BJ (cell line): ENCODE data around the gene PTPA. TPM values are rescaled to one million over a fixed set of nuclear protein-coding genes. Genes with fewer than 3 reads are reported as not detected.

Experiments used
- CTCF ChIA-PET: fragments of 350-600 bp; formaldehyde crosslinking; extraction: SDS; loops from one replicate; lab custom pipeline; 2021; ENCODE audit warnings: antibody characterized with exemption, inconsistent platforms; lab: Yijun Ruan, JAX
- POLR2A ChIA-PET: fragments of 300-600 bp; sonication (Branson Sonifier 250); formaldehyde crosslinking; extraction: SDS; loops from one replicate; lab custom pipeline; 2021; ENCODE audit warnings: antibody characterized with exemption; lab: Charles Lee
- DNase-seq: peaks from one replicate; pipeline ENCODE4 v3.0.0-alpha.2; 2011; ENCODE audit warnings: low read depth
- H3K27me3 ChIP-seq: 2 replicates; pipeline ENCODE4 v1.6.0; 2011; ENCODE audit warnings: low read length; ENCODE audit not compliant: control insufficient read depth, insufficient read depth
- H3K36me3 ChIP-seq: 2 replicates; pipeline ENCODE4 v1.5.1; 2011; ENCODE audit warnings: low read length; ENCODE audit not compliant: control insufficient read depth, insufficient read depth
- H3K4me3 ChIP-seq: 2 replicates; pipeline ENCODE4 v1.5.1; 2011; ENCODE audit warnings: low read depth, mild to moderate bottlenecking, control low read depth, low read length
- CTCF ChIP-seq: IDR thresholded peaks from 2 replicates; pipeline ENCODE4 v1.5.1; 2011; ENCODE audit warnings: low read depth, mild to moderate bottlenecking, control low read depth, inconsistent platforms, low read length, moderate library complexity; ENCODE audit not compliant: insufficient read depth
- polyA plus RNA-seq: library from polyadenylated mRNA; depleted of rRNA; stranded (reverse); fragments of >200 nt; gene quantifications from 2 replicates; pipeline ENCODE4 v1.2.3, GENCODE V29; 2011

PTPA gene
- polyA plus RNA-seq, 1 experiment, result 251 TPM

- no peak for TF ChIP-seq CTCF
- POLR2A ChIA-PET, result no interaction called here
- peaks cover 21% of the 10 kb centered on the region for H3K36me3 ChIP-seq
- CTCF ChIA-PET, result interaction anchor here (0.6 kb wide), 1 partner anchor 730 kb away, joined by 3 read pairs; no protein-coding TSS in a partner anchor
- H3K27me3 ChIP-seq, result no peaks in the 10 kb centered on the region
- no peak for DNase-seq
- no peak overlapping the region for H3K4me3 ChIP-seq
Measured at GRCh38 chr9:129095908-129096307, 15.3 kb upstream of the PTPA start.

- no peak for DNase-seq
- Histone ChIP-seq H3K36me3 (peaks cover 21% of the 10 kb centered on the region), H3K27me3 (no peaks in the 10 kb centered on the region), H3K4me3 (no peak overlapping the region)
- CTCF ChIA-PET, result no interaction called here
- POLR2A ChIA-PET, result no interaction called here
- no peak for TF ChIP-seq CTCF
Measured at GRCh38 chr9:129097671-129098306, 13.4 kb upstream of the PTPA start.

GRCh38 chr9:129098328-129098727 is 12.9 kb upstream of the PTPA start:
- no peak overlapping the region for H3K4me3 ChIP-seq
- POLR2A ChIA-PET, result no interaction called here
- H3K27me3 ChIP-seq, result no peaks in the 10 kb centered on the region
- CTCF ChIA-PET, result no interaction called here
- no peak for TF ChIP-seq CTCF
- no peak for DNase-seq
- H3K36me3 ChIP-seq, result peaks cover 21% of the 10 kb centered on the region

GRCh38 chr9:129100383-129101169 is 10.6 kb upstream of the PTPA start:
- CTCF ChIA-PET, result interaction anchor here (1.2 kb wide), 1 partner anchor 19 kb away, joined by 3 read pairs; the partner anchor contains the start of gene DOLPP1
- Histone ChIP-seq H3K4me3 (no peak overlapping the region), H3K27me3 (no peaks in the 10 kb centered on the region), H3K36me3 (peaks cover 16% of the 10 kb centered on the region)
- no peak for TF ChIP-seq CTCF
- POLR2A ChIA-PET, result no interaction called here
- no peak for DNase-seq

- POLR2A ChIA-PET, result no interaction called here
- DNase-seq, result no peak
- no peak for TF ChIP-seq CTCF
- H3K36me3 ChIP-seq, result peaks cover 14% of the 10 kb centered on the region
- CTCF ChIA-PET, result interaction anchor here (1.2 kb wide), 1 partner anchor 20 kb away, joined by 3 read pairs; the partner anchor contains the start of gene DOLPP1
- no peak overlapping the region for H3K4me3 ChIP-seq
- no peaks in the 10 kb centered on the region for H3K27me3 ChIP-seq
Measured at GRCh38 chr9:129101279-129101678, 9.9 kb upstream of the PTPA start.
